CMK (cell line): ENCODE data around the gene CLMN.
"Not testable (repeated sequence)": the region's sequence is repeated elsewhere in the genome, so short reads cannot be mapped to it uniquely, and the experiment has no call there.

Experiments
- DNase-seq: peaks from one replicate; pipeline ENCODE4 v3.0.0-alpha.2; 2010; ENCODE audit warnings: low read depth

The CLMN gene

GRCh38 chr14:95217391-95217900 is 102.3 kb downstream of the CLMN start:
- no peak for DNase-seq

GRCh38 chr14:95216008-95216407 is 103.7 kb downstream of the CLMN start:
- no peak for DNase-seq

- no peak for DNase-seq
Measured at GRCh38 chr14:95215094-95215725, 104.5 kb downstream of the CLMN start.

- no peak for DNase-seq
Measured at GRCh38 chr14:95213774-95214173, 105.9 kb downstream of the CLMN start.

- no peak for DNase-seq
Measured at GRCh38 chr14:95211721-95212504, 107.8 kb downstream of the CLMN start.

GRCh38 chr14:95210699-95211098 is 109.0 kb downstream of the CLMN start:
- DNase-seq: no peak

- no peak for DNase-seq
Measured at GRCh38 chr14:95208598-95208997, 111.1 kb downstream of the CLMN start.

- DNase-seq: no peak
Measured at GRCh38 chr14:95207475-95208233, 112.1 kb downstream of the CLMN start.

GRCh38 chr14:95206534-95206933 is 113.2 kb downstream of the CLMN start:
- no peak for DNase-seq

GRCh38 chr14:95204705-95205104 is 115.0 kb downstream of the CLMN start:
- DNase-seq: no peak

GRCh38 chr14:95201745-95202144 is 118.0 kb downstream of the CLMN start:
- DNase-seq: not testable (repeated sequence)

- DNase-seq: no peak
Measured at GRCh38 chr14:95200404-95200803, 119.3 kb downstream of the CLMN start.

GRCh38 chr14:95199298-95199983 is 120.3 kb downstream of the CLMN start:
- no peak for DNase-seq

- no peak for DNase-seq
Measured at GRCh38 chr14:95198320-95198719, 121.4 kb downstream of the CLMN start.

GRCh38 chr14:95197551-95197950 is 122.2 kb downstream of the CLMN start:
- no peak for DNase-seq

GRCh38 chr14:95196826-95197545 is 122.7 kb downstream of the CLMN start:
- no peak for DNase-seq

GRCh38 chr14:95196268-95196667 is 123.4 kb downstream of the CLMN start:
- DNase-seq: no peak

GRCh38 chr14:95195031-95195430 is 124.7 kb downstream of the CLMN start:
- DNase-seq: no peak

- no peak for DNase-seq
Measured at GRCh38 chr14:95193081-95193480, 126.6 kb downstream of the CLMN start.

GRCh38 chr14:95192311-95192710 is 127.4 kb downstream of the CLMN start:
- DNase-seq: no peak

- DNase-seq: peak; percentile 38
Measured at GRCh38 chr14:95191445-95192199, 128.1 kb downstream of the CLMN start.
